ENCODE measurements around the gene RPL18. TPM values are rescaled to one million over a fixed set of nuclear protein-coding genes. Genes with fewer than 3 reads are reported as not detected.
A peak's percentile ranks its signal among the peaks of the same experiment; 100 is the strongest.
"Not testable (repeated sequence)": the region's sequence is repeated elsewhere in the genome, so short reads cannot be mapped to it uniquely, and the experiment has no call there.

RPL18 gene
- total RNA-seq, 1 experiment from 2014 or later: 3,072 TPM

DNA sequence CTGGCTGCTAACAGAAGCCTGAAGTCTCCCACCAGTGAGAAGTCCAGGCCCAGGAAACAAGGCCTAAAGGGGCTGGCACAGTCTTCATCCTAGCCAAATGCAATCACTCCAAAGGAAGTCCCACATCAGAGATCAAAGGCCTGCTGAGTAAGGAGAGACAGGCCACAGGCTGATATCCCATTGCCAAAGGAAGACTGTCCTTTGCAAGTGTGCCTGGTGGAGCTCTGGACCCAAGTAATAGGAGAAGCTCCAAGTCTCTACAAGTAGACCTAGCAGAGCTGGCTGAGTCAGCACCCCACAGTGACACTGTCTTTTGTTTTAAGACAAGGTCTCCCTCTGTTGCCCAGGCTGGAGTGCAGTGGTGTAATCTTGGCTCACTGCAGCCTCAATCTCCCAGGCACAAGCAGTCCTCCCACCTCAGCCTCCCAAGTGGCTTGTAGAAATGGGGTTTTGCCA lies 13.7 kb upstream of the RPL18 start:
- DNase-seq (ENCODE audit: low spot score): peak; percentile 11
- in situ Hi-C loops (cut with HindIII; ENCODE audit: low sequenced_read_pairs): no loop called here

DNA sequence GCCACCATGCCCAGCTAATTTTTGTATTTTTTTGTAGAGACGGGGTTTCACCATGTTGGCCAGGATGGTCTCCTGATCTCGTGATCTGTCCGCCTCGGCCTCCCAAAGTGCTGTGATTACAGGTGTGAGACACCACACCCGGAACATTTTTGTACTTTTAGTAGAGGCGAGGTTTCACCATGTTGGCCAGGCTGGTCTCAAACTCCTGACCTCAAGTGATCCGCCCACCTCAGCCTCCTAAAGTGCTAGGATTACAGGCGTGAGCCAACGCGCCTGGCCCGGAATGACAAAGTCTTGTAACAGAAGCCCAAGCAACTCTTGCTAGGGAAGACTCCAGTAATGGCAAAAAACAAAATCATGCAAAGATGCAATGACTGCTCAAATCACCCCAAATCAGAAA lies 13.3 kb upstream of the RPL18 start:
- in situ Hi-C loops (cut with HindIII; ENCODE audit: low sequenced_read_pairs): not testable (repeated sequence)

DNA sequence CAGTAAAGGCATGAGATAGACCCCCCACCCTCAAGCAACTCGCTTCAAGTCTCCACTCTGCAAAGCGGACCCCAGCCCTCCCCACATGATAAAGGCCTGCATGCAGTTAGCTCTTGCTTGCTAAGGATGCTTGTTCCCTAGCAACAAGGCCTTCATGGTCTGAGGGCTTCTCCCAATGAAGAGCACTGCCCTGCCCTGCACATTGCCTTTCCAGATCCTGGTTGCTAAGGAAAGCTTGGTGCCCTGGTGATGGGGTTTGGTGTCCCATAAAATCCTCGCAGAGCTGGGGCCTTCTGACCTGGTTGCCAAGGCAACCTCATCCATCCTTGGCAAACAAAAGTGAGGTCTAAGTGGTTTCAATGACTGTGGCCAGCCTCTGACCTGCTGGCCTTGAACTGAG lies 12.2 kb upstream of the RPL18 start:
- DNase-seq (ENCODE audit: low spot score): no peak
- in situ Hi-C loops (cut with HindIII; ENCODE audit: low sequenced_read_pairs): no loop called here

More for the DNA sequence above, 13.3 kb upstream of the RPL18 start:
- DNase-seq (ENCODE audit: low spot score): not testable (repeated sequence)

DNA sequence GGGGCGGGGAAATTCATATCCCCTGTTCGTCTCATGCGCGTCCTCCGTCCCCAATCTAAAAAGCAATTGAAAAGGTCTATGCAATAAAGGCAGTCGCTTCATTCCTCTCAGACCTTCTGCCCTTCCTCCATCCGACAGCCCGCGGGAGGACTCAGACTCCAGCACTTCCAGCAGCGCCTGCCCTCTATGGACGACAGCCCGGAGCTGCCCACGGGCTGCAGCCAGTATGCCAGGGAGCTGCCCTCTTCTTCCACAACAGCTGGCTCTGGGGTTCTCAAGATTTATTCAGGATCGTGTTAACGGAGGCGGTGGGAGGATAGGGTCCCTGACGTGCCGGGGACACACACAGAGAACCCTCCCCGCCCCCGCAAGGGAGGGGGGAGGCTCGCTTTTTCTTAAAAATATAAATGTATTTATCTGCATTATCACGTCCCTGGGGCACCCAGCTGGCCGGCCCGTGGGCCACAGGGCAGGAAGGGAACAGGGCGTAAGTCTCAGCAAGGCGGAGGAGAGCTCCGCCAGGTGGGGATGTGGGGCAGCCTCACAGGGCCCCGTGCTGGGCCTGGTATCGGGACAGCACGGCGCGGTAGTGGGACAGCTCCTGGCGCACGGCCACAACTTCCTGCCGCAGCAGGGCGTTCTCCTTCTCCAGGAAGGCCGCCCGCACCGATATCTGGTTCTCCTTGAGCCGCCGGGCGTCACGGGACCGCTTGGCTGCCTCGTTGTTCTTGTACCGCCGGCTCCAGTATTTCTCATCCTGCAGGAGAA lies 11.5 kb upstream of the RPL18 start:
- peak; percentile 68 for DNase-seq (ENCODE audit: low spot score)
- in situ Hi-C loops (cut with HindIII; ENCODE audit: low sequenced_read_pairs): no loop called here

DNA sequence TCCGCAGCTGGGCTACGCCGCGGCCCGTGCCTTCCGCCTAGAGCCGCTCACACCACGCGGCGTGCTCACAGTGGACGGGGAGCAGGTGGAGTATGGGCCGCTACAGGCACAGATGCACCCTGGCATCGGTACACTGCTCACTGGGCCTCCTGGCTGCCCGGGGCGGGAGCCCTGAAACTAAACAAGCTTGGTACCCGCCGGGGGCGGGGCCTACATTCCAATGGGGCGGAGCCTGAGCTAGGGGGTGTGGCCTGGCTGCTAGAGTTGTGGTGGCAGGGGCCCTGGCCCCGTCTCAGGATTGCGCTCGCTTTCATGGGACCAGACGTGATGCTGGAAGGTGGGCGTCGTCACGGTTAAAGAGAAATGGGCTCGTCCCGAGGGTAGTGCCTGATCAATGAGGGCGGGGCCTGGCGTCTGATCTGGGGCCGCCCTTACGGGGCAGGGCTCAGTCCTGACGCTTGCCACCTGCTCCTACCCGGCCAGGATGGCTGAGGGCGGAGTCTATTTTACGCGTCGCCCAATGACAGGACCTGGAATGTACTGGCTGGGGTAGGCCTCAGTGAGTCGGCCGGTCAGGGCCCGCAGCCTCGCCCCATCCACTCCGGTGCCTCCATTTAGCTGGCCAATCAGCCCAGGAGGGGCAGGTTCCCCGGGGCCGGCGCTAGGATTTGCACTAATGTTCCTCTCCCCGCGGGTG lies 10.8 kb upstream of the RPL18 start:
- in situ Hi-C loops (cut with HindIII; ENCODE audit: low sequenced_read_pairs): no loop called here
- DNase-seq (ENCODE audit: low spot score): peak; percentile 85

DNA sequence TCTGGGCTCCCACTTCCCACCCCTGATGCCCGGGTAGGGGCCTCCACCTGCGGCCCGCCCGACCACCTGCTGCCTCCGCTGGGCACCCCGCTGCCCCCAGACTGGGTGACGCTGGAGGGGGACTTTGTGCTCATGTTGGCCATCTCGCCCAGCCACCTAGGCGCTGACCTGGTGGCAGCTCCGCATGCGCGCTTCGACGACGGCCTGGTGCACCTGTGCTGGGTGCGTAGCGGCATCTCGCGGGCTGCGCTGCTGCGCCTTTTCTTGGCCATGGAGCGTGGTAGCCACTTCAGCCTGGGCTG lies 10.3 kb upstream of the RPL18 start:
- in situ Hi-C loops (cut with HindIII; ENCODE audit: low sequenced_read_pairs): no loop called here

DNA sequence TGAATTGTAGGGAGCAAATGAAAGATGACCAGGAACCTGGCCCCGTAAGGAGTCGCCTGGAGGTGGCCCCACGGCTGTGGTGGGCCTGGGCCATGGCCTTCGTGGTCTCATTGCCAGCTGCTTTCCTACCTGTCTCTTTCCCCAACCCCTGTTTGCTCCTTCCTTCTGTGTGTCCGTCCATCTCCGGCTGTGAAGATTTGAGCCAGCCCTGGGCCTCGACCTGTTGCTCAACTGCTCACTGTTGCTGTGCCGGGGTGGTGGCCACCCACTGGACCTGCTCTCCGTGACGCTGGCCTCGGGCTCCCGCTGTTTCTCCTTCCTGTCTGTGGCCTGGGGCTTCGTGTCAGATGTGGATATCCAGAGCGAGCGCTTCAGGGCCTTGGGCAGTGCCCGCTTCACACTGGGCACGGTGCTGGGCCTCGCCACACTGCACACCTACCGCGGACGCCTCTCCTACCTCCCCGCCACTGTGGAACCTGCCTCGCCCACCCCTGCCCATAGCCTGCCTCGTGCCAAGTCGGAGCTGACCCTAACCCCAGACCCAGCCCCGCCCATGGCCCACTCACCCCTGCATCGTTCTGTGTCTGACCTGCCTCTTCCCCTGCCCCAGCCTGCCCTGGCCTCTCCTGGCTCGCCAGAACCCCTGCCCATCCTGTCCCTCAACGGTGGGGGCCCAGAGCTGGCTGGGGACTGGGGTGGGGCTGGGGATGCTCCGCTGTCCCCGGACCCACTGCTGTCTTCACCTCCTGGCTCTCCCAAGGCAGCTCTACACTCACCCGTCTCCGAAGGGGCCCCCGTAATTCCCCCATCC lies 9.7 kb upstream of the RPL18 start:
- in situ Hi-C loops (cut with HindIII; ENCODE audit: low sequenced_read_pairs): no loop called here
- DNase-seq (ENCODE audit: low spot score): peak; percentile 10

More for the DNA sequence above, 10.3 kb upstream of the RPL18 start:
- no peak for DNase-seq (ENCODE audit: low spot score)

DNA sequence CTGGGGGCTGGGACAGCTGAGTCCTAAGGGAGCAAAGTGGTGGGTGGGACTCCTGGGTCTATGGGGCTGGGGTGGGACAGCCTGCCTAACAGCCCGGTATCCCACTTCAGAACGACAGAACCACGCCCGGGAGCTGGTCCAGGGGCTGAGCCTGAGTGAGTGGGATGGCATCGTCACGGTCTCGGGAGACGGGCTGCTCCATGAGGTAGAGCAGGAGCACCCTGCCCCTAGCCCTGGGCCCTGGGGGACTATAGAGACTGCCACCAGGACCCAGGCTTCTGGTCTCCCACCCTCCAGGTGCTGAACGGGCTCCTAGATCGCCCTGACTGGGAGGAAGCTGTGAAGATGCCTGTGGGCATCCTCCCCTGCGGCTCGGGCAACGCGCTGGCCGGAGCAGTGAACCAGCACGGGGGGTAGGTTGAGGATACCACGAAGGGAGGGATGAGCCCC lies 8.9 kb upstream of the RPL18 start:
- no peak for DNase-seq (ENCODE audit: low spot score)
- in situ Hi-C loops (cut with HindIII; ENCODE audit: low sequenced_read_pairs): no loop called here

DNA sequence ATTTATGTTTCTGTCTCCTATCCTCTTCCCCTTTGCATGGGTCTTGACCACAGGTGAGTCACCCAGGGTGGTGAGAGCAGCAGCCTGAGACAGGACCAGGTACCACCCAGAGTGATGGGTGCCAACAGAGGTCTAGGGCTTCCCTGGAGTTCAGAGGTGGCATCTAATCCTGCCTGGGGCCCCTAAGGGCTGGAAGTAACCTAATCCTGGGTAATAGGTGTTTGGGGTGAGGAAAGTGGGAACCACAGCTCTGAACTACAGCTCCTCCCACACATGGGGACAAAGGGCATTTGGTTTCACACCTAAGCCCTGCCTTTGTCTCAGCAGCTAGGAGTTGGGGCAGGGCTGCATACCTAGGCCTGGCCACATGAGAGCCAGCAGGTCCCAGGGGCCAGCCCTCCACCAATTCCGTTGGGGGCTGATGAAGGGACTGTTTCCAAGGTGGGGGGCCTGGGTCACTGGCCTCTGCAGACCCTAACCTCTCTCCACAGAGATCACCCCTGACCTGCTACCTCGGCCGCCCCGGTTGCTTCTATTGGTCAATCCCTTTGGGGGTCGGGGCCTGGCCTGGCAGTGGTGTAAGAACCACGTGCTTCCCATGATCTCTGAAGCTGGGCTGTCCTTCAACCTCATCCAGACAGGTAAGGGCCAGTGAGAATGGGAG lies 8.4 kb upstream of the RPL18 start:
- in situ Hi-C loops (cut with HindIII; ENCODE audit: low sequenced_read_pairs): no loop called here
- DNase-seq (ENCODE audit: low spot score): peak; percentile 19

DNA sequence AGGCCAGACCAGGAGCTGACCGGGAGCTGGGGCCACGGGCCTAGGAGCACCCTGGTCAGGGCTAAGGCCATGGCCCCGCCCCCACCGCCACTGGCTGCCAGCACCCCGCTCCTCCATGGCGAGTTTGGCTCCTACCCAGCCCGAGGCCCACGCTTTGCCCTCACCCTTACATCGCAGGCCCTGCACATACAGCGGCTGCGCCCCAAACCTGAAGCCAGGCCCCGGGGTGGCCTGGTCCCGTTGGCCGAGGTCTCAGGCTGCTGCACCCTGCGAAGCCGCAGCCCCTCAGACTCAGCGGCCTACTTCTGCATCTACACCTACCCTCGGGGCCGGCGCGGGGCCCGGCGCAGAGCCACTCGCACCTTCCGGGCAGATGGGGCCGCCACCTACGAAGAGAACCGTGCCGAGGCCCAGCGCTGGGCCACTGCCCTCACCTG lies 6.9 kb upstream of the RPL18 start:
- DNase-seq (ENCODE audit: low spot score): no peak
- in situ Hi-C loops (cut with HindIII; ENCODE audit: low sequenced_read_pairs): no loop called here

DNA sequence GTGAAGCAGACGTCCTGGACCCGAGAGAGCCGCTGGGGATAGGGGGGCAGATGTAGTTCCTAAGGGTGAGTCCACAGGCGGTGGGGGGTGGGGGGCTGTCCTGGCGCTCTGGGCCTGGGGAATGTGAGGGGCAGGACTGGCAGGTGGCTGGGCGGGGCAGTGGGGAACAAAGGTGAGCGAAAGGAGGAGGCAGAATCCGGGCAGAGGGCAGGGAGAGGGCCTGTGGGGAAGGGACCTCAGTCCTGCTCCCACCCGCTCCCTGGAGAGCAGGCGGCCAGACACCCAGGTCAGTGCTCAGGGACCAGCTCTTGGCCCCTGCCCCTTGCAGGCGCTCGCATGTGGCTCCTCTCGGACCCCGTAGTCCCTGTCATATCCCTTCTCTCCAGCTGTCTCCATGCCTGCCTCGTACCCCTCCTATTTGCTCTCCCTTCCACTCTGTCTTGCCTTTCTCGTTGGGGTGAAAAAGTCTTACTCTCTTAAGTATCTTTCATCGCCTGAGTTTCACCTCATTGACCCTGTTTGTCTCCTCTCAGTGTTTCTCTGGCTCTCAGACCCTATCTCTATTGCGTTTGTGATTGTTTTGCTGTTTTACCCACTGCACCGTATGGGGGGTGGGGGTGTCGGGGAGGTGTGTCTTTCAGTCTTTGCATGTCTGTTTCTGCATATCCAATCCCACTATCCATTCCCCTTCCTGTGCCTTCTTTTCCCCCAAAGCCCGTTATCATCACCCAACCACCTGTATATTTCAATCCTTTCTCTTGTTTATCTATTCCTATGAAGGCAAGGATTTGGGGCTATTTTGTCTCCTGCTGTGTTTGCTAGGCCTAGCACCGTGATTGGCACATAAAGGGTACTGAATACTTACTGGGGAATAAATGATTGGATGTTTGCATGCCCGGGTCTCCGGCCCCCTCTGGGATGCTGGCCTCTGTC lies 6.1 kb upstream of the RPL18 start:
- in situ Hi-C loops (cut with HindIII; ENCODE audit: low sequenced_read_pairs): no loop called here
- DNase-seq (ENCODE audit: low spot score): peak; percentile 17

DNA sequence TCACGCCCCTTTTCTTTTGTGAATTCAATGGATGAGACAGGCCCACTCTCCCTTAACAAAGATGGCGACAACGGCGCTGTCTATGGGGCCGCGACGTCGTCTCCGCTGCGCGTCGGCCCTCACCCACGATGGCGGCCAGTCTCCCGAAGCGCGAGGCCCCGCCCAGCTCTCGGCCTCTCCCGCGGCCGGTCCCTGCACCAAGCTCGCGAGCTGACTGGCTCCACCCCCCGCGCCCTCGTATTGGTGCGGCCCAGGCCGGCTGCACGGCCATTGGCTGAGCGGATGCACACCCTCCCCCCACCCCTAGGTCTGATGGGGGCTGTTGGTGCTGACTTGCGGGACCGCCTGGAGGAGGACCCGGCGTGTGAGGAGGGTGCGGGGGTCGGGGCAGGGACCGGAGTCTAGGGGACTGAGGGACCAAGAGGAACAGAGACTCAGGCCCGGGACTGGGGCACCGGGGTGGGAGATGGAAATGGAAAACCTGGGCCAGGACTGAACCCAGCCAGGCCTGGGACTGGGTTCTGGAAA lies 5.2 kb upstream of the RPL18 start:
- in situ Hi-C loops (cut with HindIII; ENCODE audit: low sequenced_read_pairs): no loop called here
- peak; percentile 98 for DNase-seq (ENCODE audit: low spot score)

DNA sequence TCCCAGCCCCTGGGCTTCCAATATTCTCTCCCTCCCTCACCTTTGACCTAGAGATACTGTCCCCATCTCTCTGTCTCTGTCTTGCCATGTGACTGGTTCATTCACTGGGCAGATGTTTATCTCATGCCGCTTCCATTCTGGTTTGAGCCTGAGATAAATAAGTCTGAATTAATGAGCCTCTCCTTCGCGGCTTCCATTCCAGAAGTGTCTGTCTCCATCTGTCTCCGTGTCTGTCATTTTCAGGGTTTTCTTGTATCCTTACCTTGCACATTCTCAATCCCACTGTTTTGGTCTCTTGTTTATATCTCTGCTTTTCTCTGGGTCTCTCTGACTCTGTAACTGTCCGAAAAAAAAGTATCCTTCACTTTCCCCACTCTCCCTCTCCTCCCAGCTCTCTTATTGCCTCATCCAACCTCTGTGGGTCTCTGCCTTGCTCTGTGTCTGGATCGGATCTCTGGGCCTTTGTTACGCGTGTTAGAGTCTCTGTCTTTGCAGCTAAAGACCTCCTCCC lies 4.6 kb upstream of the RPL18 start:
- in situ Hi-C loops (cut with HindIII; ENCODE audit: low sequenced_read_pairs): no loop called here
- no peak for DNase-seq (ENCODE audit: low spot score)

DNA sequence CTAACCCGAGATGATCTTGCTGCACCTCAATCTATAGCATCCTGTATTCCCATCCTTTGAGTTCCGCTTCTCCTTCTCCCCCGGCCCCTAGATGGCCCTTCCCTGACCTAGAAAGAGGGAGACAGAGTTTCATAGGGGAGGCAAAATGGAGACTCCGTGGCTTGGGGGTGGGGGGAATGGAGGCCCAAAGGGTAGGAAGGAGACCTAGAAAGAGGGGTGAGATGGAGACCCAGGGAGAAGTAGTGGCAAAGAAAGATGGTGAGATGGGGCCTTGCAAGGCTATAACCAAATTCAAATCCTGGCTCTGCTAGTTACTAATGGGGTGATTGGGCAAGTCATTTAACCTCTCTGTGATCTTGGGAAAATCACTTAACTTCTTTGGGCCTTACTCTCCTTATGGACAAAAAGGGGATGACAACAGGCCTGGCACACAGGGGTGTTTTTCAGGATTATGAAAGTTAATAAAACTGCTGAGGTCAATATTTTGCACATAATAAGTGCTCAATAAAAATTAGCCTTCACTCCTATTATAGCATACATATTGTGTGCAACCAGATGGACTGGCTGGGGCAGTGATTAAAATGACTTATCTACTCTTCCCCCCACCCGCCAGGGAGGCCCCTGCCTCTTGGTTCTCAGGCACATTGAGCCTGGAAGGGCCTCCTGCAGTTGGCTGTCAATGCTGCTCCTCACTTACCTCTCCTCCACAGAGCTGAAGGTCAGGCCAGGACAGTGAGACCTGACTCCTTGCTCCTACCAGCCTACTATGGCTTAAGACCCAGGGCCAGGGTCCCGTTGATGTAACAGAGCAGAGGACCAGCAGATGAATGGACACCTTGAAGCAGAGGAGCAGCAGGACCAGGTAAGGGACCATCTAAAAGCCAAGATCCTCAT lies 961 bp upstream of the RPL18 start:
- in situ Hi-C loops (cut with HindIII; ENCODE audit: low sequenced_read_pairs): no loop called here
- DNase-seq (ENCODE audit: low spot score): no peak

DNA sequence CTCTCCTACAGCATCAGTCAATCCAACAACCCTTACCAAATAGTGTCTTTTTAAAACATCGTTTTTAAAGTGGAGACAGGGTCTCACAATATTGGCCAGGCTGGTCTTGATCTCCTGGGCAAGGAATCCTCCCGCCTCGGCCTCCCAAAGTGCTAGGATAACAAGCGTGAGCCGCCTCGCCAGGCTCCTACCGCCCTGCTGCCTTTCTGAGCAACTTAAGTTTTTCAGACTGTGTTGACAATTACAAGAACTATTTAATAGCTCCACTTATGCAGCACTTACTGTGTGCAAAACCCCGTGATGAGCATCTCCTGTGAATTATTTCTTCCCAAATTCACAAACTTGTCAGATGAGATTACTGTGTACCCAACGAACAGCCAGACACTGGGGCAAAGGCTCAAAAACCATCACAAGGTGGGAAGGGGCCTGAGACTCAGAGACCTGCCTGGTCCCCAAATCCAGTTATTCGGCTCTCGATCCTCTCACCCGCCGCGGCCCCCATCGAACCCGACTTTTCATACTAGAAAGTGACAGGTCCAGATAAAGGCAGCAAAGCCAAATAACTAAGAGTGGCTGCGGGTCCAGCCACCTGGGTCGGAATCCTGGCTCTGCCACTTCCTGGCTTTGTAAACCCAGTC lies 581 bp downstream of the RPL18 start:
- in situ Hi-C loops (cut with HindIII; ENCODE audit: low sequenced_read_pairs): no loop called here
- DNase-seq (ENCODE audit: low spot score): no peak

DNA sequence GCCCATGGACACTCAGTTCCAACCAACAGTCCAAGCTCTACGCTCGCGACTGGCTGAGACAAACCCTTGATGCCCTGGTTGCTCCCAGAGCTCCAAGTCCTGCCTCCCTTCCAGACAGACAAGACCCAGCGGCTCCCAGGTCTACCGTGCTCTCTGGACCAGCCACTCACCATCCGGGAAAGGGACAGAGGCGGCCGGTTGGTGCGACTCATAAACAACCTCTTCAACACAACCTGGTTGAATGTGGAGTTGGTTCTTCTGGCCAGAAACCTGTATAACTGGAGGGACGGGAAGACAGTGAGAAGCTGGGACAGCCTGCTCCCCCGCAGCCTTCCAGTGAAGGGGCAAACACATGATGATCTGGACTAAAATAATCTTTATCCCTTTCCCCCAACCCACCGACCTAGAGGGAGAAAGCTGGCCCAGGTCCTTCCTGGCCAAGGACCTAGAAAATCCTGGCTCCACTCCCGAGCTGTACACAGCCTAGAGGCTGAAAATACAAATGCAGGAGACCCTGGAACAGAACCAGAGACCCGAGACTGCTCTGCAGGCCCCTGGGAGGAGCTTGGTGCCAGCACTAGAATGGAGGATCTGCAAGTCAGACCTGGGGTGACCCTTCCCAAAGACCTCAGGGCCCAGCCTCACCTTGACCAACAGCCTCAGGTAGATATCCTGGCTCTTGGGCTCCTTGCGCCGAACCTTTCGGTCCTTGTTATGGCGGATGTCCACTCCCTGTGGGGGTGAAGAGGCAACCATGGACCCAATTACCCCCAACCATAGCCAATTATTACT lies 1.6 kb downstream of the RPL18 start:
- DNase-seq (ENCODE audit: low spot score): peak; percentile 37
- in situ Hi-C loops (cut with HindIII; ENCODE audit: low sequenced_read_pairs): no loop called here
